Right hindlimb (tissue), 1 donor: ENCODE measurements around the gene CCR2.

Experiments
- DNase-seq: peaks from one replicate; pipeline ENCODE4 v3.0.0-alpha.2; 2018

CCR2 gene

DNA sequence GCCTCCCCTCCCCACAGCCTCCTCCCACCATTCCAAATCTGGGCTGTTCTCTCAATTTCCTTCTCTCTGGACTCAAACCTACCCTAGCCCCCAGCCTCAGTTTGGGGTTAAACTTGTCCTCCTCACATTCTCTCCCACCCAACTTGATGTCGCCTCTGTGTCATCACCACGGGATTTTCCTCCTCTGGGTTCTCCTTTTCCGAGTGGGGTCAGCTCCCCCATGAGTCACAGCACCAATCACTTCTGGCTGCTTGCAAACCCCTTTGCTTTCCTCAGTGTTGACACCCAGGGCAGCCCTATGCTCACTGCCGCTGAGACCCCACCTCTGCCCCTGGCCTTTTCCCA is 52.5 kb downstream of the CCR2 start:
- DNase-seq: no peak

DNA sequence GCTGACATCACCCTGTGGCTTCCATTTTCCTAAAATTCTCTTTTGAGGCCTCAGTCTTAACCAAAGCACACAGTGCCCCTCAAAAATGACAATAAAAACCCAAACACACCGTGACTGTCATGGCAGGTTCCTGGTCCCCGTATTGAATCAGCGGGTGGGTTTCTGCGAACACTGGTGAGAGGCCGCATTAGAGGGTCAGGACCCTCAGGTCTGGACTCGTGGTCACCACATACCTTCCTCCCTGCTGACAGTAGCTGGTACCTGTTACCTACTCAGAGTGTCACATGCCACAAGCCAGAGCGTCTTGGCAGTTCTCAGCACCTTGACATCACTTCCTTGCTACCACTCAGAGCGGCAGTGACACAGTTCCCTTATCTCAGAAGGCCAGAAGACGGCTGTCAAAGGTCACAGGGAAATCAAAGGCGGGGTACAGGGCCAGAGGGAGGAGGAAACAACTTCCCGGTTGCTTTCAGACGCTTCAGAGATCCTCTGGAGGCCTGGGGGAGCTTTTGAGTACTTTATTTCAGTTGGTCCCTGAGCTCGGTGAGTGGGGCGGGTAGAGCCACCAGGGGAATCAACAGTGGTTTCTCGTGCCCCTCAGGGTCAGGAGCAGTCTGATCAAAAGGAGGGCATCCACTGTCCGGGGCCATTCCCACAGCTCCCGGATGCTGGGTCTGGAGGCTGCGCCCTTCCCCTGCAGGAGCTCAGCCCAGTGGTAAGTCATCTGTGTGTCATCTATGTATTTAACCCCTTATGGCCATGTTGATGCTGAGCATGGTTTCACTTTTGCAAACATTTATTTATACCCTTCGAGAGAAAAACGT is 53.1 kb downstream of the CCR2 start, which contains the start of the genes CCR5AS and CCRL2:
Gene CCR5AS, minus strand, starts transcription at position 279 of the 824 bp plus-strand sequence.
Gene CCRL2, plus strand, starts transcription at position 472 of the 824 bp plus-strand sequence. CDS start 821 bp downstream, outside the sequence.
- DNase-seq: no peak

DNA sequence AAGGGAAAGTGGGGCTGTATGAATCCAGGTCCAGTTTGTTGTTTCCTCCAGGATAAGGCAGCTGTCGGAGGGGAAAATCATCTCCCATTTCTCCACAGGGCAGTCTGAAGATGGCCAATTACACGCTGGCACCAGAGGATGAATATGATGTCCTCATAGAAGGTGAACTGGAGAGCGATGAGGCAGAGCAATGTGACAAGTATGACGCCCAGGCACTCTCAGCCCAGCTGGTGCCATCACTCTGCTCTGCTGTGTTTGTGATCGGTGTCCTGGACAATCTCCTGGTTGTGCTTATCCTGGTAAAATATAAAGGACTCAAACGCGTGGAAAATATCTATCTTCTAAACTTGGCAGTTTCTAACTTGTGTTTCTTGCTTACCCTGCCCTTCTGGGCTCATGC is 54.1 kb downstream of the CCR2 start:
- DNase-seq: no peak

DNA sequence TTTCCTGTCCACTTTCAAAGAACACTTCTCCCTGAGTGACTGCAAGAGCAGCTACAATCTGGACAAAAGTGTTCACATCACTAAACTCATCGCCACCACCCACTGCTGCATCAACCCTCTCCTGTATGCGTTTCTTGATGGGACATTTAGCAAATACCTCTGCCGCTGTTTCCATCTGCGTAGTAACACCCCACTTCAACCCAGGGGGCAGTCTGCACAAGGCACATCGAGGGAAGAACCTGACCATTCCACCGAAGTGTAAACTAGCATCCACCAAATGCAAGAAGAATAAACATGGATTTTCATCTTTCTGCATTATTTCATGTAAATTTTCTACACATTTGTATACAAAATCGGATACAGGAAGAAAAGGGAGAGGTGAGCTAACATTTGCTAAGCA is 54.9 kb downstream of the CCR2 start:
- no peak for DNase-seq

DNA sequence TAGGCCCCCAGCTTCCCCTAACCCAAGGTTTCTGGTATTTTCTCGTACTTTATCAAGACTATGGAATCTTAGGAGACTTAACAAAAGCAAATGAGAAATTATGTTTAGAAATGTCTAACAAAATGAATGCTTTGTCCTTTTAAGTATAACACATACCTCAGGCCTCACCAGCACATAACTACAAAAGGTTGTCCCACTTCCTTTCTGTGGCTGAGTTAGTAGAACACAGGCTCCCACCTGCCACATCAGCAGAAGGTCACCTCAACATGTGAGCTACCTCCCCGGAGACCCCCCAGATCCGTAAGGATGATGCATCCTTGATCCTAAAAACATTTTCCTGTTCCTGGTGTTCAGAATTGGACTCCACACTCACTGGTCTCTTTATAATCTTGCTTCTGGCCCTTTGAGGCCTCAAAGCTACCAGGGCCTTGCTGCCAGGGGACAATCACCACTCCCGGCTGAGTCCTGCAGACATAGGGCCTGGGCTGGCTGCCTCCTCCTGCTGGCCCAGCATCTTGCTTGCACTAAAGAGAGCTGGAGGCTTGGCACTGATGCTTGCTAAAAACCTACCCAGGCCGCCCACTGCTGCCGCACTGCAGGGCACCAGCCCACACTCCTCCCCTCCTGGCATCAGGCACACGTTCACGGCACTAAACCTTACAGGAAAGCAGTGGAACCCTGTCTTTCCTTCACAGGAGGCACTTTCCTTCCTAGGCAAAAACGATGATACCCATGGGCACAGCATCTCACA is 56.0 kb downstream of the CCR2 start:
- peak; percentile 32 for DNase-seq
